Fibroblast of villous mesenchyme (primary cell): ENCODE measurements around the gene SNRNP40. TPM values are rescaled to one million over a fixed set of nuclear protein-coding genes. Genes with fewer than 3 reads are reported as not detected.

Experiments
- DNase-seq: peaks from one replicate; pipeline ENCODE4 v3.0.0-alpha.2; 2010; ENCODE audit warnings: low read depth
- H3K4me3 ChIP-seq: 2 replicates; pipeline ENCODE4 v1.5.1; 2011; ENCODE audit warnings: low read depth, mild to moderate bottlenecking, low read length
- total RNA-seq: library from RNA; depleted of rRNA; stranded (reverse); fragments of >200 nt; gene quantifications from 2 replicates; pipeline ENCODE4 v1.2.3, GENCODE V29; 2012
- TF ChIP-seq, protein P1 (sequence below): IDR thresholded peaks from 2 replicates; pipeline ENCODE4 v1.5.1; 2012; ENCODE audit warnings: low read depth, mild to moderate bottlenecking, low read length; ENCODE audit not compliant: insufficient read depth

SNRNP40 gene
- total RNA-seq, 1 donor = 114 TPM

- H3K4me3 ChIP-seq = no peak overlapping the region
- no peak for DNase-seq
- TF ChIP-seq, protein P1, sequence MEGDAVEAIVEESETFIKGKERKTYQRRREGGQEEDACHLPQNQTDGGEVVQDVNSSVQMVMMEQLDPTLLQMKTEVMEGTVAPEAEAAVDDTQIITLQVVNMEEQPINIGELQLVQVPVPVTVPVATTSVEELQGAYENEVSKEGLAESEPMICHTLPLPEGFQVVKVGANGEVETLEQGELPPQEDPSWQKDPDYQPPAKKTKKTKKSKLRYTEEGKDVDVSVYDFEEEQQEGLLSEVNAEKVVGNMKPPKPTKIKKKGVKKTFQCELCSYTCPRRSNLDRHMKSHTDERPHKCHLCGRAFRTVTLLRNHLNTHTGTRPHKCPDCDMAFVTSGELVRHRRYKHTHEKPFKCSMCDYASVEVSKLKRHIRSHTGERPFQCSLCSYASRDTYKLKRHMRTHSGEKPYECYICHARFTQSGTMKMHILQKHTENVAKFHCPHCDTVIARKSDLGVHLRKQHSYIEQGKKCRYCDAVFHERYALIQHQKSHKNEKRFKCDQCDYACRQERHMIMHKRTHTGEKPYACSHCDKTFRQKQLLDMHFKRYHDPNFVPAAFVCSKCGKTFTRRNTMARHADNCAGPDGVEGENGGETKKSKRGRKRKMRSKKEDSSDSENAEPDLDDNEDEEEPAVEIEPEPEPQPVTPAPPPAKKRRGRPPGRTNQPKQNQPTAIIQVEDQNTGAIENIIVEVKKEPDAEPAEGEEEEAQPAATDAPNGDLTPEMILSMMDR = no peak
These were observed 72.5 kb downstream of the SNRNP40 start for GRCh38 chr1:31224068-31224467.

GRCh38 chr1:31222176-31222575 is 74.4 kb downstream of the SNRNP40 start:
- DNase-seq = no peak
- no peak overlapping the region for H3K4me3 ChIP-seq
- TF ChIP-seq, protein P1 = no peak

GRCh38 chr1:31221072-31221471 is 75.5 kb downstream of the SNRNP40 start:
- H3K4me3 ChIP-seq = no peak overlapping the region
- TF ChIP-seq, protein P1 = no peak
- no peak for DNase-seq

DNA sequence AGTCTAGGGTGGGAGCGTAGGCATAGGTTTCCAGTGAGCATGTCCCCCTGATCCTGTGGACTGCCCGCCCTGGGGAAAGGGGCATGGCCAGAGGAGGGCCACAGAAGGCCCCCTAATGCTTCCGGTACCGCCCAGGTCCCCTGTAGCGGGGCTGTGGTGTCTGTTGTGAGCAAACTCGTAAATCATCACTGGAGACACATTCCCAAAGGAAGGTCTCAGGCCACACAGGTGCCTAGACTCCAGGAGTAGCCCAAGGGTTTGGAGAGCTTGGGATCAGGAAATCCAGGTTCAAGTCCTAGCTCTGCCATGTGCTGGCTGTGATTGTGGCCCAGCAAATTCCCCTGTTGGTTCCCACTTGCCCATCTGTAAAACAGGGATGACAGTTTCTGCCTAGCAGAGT is 77.1 kb downstream of the SNRNP40 start:
- TF ChIP-seq, protein P1 = no peak
- H3K4me3 ChIP-seq = no peak overlapping the region
- no peak for DNase-seq

- TF ChIP-seq, protein P1 = no peak
- H3K4me3 ChIP-seq = no peak overlapping the region
- DNase-seq = no peak
These were observed 77.9 kb downstream of the SNRNP40 start for GRCh38 chr1:31218705-31219104.

GRCh38 chr1:31216016-31216415 is 80.6 kb downstream of the SNRNP40 start:
- peak; percentile 16 for DNase-seq
- no peak overlapping the region for H3K4me3 ChIP-seq

More at GRCh38 chr1:31216016-31216415, 80.6 kb downstream of the SNRNP40 start:
- TF ChIP-seq, protein P1 = no peak
